Gastrocnemius medialis (tissue), 4 donors: ENCODE measurements around the gene SST. TPM values are rescaled to one million over a fixed set of nuclear protein-coding genes. Genes with fewer than 3 reads are reported as not detected.

Experiments
- ATAC-seq, 2 donors: fragments of 150-250 bp; one replicate each; pipeline ENCODE4 v1.9.1; 2016
- DNase-seq, 2 donors: peaks; one replicate each; pipeline ENCODE4 v3.0.0-alpha.2; 2019
- H3K27ac ChIP-seq, 4 donors: fragments of 200-600 bp; sonication (generic); 1 replicate in 1 of 4; 2 replicates in 3 of 4; pipeline ENCODE4 v1.5.1; 2016 to 2018; ENCODE audit warnings: mild to moderate bottlenecking in 2 of 4, moderate library complexity in 1 of 4
- H3K27me3 ChIP-seq, 3 donors: fragments of 200-600 bp; sonication (generic) in 2 of 3; 1 replicate in 1 of 3; 2 replicates in 2 of 3; pipeline versions ENCODE4 v1.5.1 to v1.6.0; 2016 to 2019; ENCODE audit warnings: mild to moderate bottlenecking in 1 of 3, moderate library complexity in 1 of 3
- H3K36me3 ChIP-seq, 2 donors: fragments of 200-600 bp; sonication (generic) in 1 of 2; one replicate each; pipeline ENCODE4 v1.5.1; 2017 to 2018
- H3K4me1 ChIP-seq, 2 donors: fragments of 200-600 bp; sonication (generic) in 1 of 2; one replicate each; pipeline ENCODE4 v1.5.1; 2016 to 2017; ENCODE audit warnings: mild to moderate bottlenecking in 2 of 2
- H3K4me3 ChIP-seq, 4 donors: fragments of 200-600 bp; sonication (generic) in 3 of 4; 1 replicate in 1 of 4; 2 replicates in 3 of 4; pipeline ENCODE4 v1.5.1; 2016 to 2019; ENCODE audit warnings: mild to moderate bottlenecking in 2 of 4
- H3K9me3 ChIP-seq, 3 donors: fragments of 200-600 bp; sonication (generic) in 2 of 3; 1 replicate in 1 of 3; 2 replicates in 2 of 3; pipeline ENCODE4 v1.5.1; 2016 to 2019
- CTCF ChIP-seq, 5 experiments: fragments of 450-650 bp in 3 of 5; fragments of 200-600 bp in 2 of 5; sonication (generic) in 2 of 5; IDR thresholded peaks in 4 of 5; conservative IDR thresholded peaks in 1 of 5; 1 replicate in 4 of 5; 2 replicates in 1 of 5; pipeline ENCODE4 v1.5.1; 2016 to 2019; ENCODE audit warnings: antibody characterized with exemption in 5 of 5, mild to moderate bottlenecking in 3 of 5, moderate library complexity in 3 of 5
- POLR2A ChIP-seq, 2 donors: fragments of 450-650 bp; IDR thresholded peaks; one replicate each; pipeline ENCODE4 v1.6.1; 2017; ENCODE audit warnings: antibody characterized with exemption in 2 of 2, mild to moderate bottlenecking in 2 of 2, moderate library complexity in 2 of 2
- in situ Hi-C, 4 donors: fragments of 200-750 bp; cut with MboI; loops; one replicate each; pipeline versions ENCODE4 v1.15.0 to v1.8.0; 2017; ENCODE audit warnings: low sequenced_read_pairs in 4 of 4
- intact Hi-C: fragments of 100-400 bp; cut with DNase I; formaldehyde crosslinking; loops from one replicate; pipeline ENCODE4 v1.15.1; 2023; ENCODE audit warnings: low total_unique reads
- total RNA-seq, 4 donors: library from RNA; depleted of rRNA; stranded (reverse); fragments of >200 nt; gene quantifications; one replicate each; pipeline versions ENCODE4 v1.1.0 to v1.2.3, GENCODE V29; 2016

Gene SST
- total RNA-seq, 4 donors from 2014 or later, result not detected

GRCh38 chr3:187624588-187624987, 45.6 kb downstream of the SST start:
- DNase-seq (no peak), ATAC-seq (no peak)
- Histone ChIP-seq H3K4me1 (no peaks in the 10 kb centered on the region), H3K4me3 (no peak overlapping the region), H3K27me3 (no peaks in the 10 kb centered on the region), H3K36me3 (no peaks in the 10 kb centered on the region), H3K9me3 (no peaks in the 10 kb centered on the region), H3K27ac (no peak overlapping the region)
- intact Hi-C loops, result loop anchor here (5.0 kb wide), 1 partner anchor 53 kb away; no protein-coding TSS in a partner anchor
- no peak for TF ChIP-seq CTCF (IDR thresholded peaks at IDR 0.05 in 4 of 5, conservative IDR thresholded peaks at IDR 0.05 in 1 of 5)
- in situ Hi-C loops, result no loop called here

- H3K36me3 ChIP-seq, result no peaks in the 10 kb centered on the region
- TF ChIP-seq POLR2A (IDR thresholded peaks at IDR 0.05) (no peak), CTCF (IDR thresholded peaks at IDR 0.05 in 4 of 5, conservative IDR thresholded peaks at IDR 0.05 in 1 of 5) (no peak)
- no peak overlapping the region for H3K27ac ChIP-seq
- intact Hi-C loops (loop anchor here (5.0 kb wide), 1 partner anchor 54 kb away; no protein-coding TSS in a partner anchor), in situ Hi-C loops (no loop called here)
- no peak overlapping the region for H3K4me3 ChIP-seq
- ATAC-seq (no peak), DNase-seq (no peak)
- H3K27me3 ChIP-seq, result no peaks in the 10 kb centered on the region
- no peaks in the 10 kb centered on the region for H3K4me1 ChIP-seq
- no peaks in the 10 kb centered on the region for H3K9me3 ChIP-seq
These were observed 46.8 kb downstream of the SST start for GRCh38 chr3:187623285-187623814.

- no peak overlapping the region for H3K4me3 ChIP-seq
- no peaks in the 10 kb centered on the region for H3K9me3 ChIP-seq
- DNase-seq (no peak), ATAC-seq (no peak)
- in situ Hi-C loops, result no loop called here
- intact Hi-C loops, result loop anchor here (5.0 kb wide), 1 partner anchor 55 kb away; no protein-coding TSS in a partner anchor
- H3K4me1 ChIP-seq, result no peaks in the 10 kb centered on the region
- no peak overlapping the region for H3K27ac ChIP-seq
- no peaks in the 10 kb centered on the region for H3K36me3 ChIP-seq
- H3K27me3 ChIP-seq, result no peaks in the 10 kb centered on the region
- TF ChIP-seq POLR2A (IDR thresholded peaks at IDR 0.05), result no peak
- TF ChIP-seq CTCF (IDR thresholded peaks at IDR 0.05 in 4 of 5, conservative IDR thresholded peaks at IDR 0.05 in 1 of 5), result no peak
These were observed 48.3 kb downstream of the SST start for GRCh38 chr3:187621881-187622280.

- in situ Hi-C loops (loop anchor here in 3 of 4 donors (5.0 to 10.0 kb wide), 2 partner anchors 93 to 95 kb away; no protein-coding TSS in a partner anchor), intact Hi-C loops (no loop called here)
- Histone ChIP-seq H3K4me1 (no peaks in the 10 kb centered on the region), H3K36me3 (no peaks in the 10 kb centered on the region), H3K27ac (no peak overlapping the region), H3K27me3 (no peaks in the 10 kb centered on the region), H3K9me3 (no peaks in the 10 kb centered on the region), H3K4me3 (no peak overlapping the region)
- no peak for TF ChIP-seq CTCF (IDR thresholded peaks at IDR 0.05 in 4 of 5, conservative IDR thresholded peaks at IDR 0.05 in 1 of 5)
- DNase-seq (no peak), ATAC-seq (no peak)
These were observed 50.7 kb downstream of the SST start for GRCh38 chr3:187619461-187619860.

Other genes starting within 250 kb of the SST start
- gene RTP2, start 32.2 kb upstream of the SST start, total RNA-seq, result 1 to 10 TPM in 3 of 4 donors, not detected in 1; 1.9 to 3.1 (median 2.3) TPM
- 100 to 1,000 TPM; 223 to 363 (median 292) TPM for gene BCL6, start 75.1 kb upstream of the SST start, total RNA-seq